Choroid plexus epithelial cell (primary cell): ENCODE results near the gene PRKAG1.

Experiments used
- DNase-seq: peaks from one replicate; pipeline ENCODE4 v3.0.0-alpha.2; 2010; ENCODE audit warnings: low read depth
- H3K4me3 ChIP-seq: 2 replicates; pipeline ENCODE4 v1.5.1; 2011; ENCODE audit warnings: low read depth, mild to moderate bottlenecking, control low read depth, low read length, moderate library complexity
- TF ChIP-seq, protein P1 (sequence below): conservative IDR thresholded peaks from 2 replicates; pipeline ENCODE4 v1.5.1; 2011; ENCODE audit warnings: low read depth, mild to moderate bottlenecking, control low read depth, inconsistent platforms, low read length, moderate library complexity

The PRKAG1 gene

DNA sequence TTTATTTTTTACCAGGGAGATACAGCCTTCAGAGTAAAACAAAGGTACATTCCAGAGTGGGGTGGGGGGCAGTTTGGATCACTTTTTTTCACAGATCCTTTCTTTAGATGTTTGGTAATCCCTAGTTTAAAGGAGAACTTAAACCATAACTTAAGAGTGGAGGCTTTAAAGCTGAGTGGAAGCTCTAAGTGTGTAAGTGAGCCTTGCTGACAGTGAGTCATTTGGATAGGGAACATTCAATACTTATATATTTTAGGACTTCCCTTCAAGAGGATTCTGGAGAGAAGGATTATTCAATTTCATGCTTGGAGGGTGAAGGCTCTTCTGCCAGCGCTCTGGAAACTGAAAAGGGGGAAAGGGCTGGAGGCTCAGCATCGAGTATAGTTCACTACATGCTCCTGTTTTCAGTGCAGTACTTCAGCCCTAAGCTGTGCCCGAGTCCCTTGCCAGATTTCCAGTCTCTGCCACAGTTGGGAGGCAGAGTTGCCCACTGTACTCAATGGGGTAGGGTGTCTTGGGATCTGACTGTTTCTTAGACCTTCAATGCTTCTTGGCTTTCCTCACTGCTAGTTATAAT lies 8.4 kb downstream of the PRKAG1 start:
- no peak overlapping the region for H3K4me3 ChIP-seq
- TF ChIP-seq, protein P1, sequence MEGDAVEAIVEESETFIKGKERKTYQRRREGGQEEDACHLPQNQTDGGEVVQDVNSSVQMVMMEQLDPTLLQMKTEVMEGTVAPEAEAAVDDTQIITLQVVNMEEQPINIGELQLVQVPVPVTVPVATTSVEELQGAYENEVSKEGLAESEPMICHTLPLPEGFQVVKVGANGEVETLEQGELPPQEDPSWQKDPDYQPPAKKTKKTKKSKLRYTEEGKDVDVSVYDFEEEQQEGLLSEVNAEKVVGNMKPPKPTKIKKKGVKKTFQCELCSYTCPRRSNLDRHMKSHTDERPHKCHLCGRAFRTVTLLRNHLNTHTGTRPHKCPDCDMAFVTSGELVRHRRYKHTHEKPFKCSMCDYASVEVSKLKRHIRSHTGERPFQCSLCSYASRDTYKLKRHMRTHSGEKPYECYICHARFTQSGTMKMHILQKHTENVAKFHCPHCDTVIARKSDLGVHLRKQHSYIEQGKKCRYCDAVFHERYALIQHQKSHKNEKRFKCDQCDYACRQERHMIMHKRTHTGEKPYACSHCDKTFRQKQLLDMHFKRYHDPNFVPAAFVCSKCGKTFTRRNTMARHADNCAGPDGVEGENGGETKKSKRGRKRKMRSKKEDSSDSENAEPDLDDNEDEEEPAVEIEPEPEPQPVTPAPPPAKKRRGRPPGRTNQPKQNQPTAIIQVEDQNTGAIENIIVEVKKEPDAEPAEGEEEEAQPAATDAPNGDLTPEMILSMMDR: no peak
- DNase-seq: no peak

DNA sequence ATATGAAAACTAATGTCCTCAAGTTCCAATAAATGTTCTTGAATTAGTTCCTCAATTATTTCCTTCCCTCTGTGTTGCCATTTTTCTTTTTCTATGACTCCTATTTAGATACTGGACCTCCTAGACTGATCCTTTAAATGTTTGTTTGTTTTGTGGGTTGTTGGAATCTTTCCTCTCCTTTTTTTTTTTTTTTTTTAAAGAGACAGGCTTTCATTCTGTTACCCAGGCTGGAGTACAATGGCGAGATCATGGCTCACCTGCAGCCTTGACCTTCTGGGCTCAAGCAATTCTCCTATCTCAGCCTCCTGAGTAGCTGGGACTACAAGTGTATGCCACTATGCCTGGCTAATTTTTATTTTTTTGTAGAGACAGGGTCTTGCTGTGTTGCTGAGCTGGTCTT lies 9.6 kb downstream of the PRKAG1 start:
- TF ChIP-seq, protein P1: no peak

DNA sequence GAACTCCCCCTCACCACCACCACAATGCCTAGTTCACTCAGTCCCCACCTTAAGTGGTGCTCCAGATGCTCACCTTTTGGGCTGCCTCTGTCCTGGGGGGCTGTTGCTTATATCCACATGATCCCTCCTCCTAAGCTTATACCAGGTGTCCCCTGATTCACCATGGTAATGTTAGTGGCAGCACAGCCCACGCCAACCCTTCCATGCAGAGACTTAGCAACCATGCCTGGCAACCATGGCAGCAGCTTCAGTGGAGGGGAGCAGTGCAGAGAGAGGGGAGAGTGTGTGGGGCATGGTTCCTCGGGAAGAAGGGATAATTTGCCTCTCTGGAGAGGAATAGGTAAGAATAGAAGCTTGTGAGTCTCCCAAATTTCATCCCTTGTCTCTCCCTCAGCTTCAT lies 18.2 kb downstream of the PRKAG1 start:
- DNase-seq: no peak
- no peak overlapping the region for H3K4me3 ChIP-seq
- TF ChIP-seq, protein P1: no peak

More for the DNA sequence above, 9.6 kb downstream of the PRKAG1 start:
- H3K4me3 ChIP-seq: no peak overlapping the region
- DNase-seq: no peak

DNA sequence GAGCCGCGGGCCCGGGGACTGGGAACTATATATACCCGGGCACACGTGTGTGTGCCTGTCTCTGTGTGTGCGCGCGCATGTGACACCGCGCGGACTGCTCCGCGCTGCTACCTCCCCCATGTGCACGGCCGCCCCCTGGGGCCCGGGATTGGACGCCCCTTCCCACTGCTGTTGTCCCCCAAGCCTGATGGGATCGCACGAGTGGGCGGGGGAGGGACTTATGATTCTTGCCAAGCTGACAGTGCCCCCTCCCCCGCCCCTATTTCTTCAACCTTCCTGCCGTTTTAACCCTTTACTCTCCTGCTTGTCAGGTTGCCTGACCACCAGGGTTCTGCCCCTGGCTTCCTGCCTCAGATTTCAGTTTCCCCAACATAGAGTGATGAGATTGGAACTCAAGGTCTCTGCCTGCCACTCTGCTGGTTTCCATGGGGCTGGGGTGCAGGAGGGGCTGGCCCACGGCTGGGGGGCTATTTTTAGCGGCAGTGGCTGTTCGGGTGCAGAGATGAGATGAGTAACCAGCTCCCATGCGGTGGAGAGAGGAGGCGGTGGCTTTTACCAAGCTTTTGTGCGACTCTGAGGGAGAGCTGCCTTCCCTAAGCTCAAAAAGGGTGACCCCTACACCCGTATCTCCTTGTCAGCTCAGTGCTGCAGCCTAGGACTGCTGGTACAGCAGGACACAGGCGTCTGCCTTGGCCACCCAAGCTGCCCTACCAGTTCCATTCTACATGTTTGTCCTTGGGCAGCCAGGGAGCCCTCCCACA lies 19.0 kb downstream of the PRKAG1 start, which contains the start of gene DDN:
DDN (minus strand) TSS at position 5 of the 761 bp plus-strand sequence. CDS start 88 bp downstream, outside the sequence.
- peak within 1 kb of the TSS; percentile 45 for H3K4me3 ChIP-seq
- peak; percentile 55 for DNase-seq
- TF ChIP-seq, protein P1: peak; percentile 9

DNA sequence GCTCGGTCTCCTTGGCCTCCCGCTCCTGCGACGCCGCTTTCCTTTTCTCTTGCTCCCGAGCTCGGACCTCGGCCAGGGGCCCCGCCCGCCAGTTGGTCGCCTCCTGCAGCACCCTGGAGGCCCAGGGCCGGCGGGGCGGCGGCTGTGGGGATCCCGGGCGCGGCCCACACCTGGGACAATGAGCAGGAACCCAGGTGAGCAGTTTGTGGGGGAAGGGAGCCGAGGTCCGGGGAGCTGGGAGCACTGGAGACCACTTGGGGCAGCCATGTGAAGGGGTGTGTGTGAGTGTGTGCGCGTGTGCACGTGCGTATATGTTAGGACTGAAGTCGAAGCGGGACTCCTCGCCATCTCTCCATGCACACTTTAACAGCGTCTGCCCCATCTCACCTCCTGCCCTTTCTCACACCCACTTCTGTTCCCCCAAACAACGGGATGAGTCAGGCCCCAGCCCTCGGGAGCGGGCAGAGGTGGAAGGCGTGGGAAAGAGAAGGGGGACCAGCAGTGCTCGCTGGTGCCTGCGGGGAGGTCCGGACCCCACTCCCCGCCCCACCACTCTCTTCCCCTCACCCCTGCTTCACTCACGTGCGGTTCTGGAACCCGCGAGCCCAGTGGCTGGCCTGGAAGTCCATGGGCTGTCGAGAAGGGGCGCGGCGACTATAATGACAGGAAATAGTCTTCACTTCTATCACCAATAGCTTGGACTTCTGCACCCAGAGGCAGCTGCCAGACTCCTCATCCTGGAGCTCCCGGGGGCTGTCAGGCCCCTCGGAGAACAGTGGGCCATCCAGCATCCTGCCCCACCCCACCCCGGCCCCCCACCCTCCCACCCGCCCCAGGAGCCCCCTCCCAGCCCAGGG lies 19.9 kb downstream of the PRKAG1 start:
- TF ChIP-seq, protein P1: no peak
- H3K4me3 ChIP-seq: peak overlapping the region; percentile 42
- no peak for DNase-seq

DNA sequence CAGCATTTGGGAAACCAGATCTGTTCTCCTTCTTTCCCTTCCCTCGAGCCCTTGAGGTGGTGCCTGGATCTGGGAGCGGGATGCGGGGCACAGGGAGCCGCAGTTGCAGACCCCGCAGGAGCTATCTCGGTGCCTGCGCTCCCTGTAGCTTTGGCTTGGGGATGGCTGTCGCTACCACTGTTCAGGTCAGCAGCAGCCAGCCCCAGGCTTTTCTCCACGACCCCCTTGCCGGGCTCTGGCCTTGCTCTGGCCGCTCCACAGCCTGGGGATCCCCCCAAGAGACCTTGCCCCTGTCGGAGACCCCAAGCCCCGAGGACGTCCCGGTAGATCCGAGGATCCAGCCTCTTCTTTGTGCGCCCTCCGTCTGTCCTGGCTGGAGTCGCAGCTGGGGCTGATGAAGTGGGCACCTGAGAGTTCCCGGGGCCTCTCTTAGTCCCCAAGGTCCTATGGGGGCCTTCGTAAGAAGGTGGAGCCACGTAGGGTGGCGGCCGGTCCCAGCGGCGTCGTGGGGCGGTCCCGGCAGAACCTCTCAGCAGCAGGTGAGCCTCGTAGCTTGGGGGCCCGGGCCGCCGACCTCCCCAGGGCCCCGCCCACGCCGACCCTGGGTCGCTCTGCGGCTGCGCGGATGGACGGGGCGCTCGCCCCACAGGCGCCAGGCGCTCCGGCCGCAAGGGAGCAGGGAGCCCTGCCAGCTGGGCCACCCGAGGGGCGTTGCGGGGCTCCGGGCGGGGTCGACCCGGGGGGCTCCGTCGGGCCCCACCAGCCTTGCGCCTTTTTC lies 20.7 kb downstream of the PRKAG1 start:
- TF ChIP-seq, protein P1: no peak
- H3K4me3 ChIP-seq: peak overlapping the region; percentile 42
- DNase-seq: no peak
